Endodermal cell (in vitro differentiated cells): ENCODE data around the gene SKA1. TPM values are rescaled to one million over a fixed set of nuclear protein-coding genes. Genes with fewer than 3 reads are reported as not detected.

Experiments used
- DNase-seq: peaks from one replicate; pipeline ENCODE4 v3.0.0-alpha.2; 2017
- H3K27ac ChIP-seq: 2 replicates; pipeline ENCODE4 v1.5.1; 2013; ENCODE audit warnings: mild to moderate bottlenecking, low read depth, low read length, moderate library complexity
- H3K27me3 ChIP-seq: 2 replicates; pipeline ENCODE4 v1.6.1; 2013; ENCODE audit warnings: mild to moderate bottlenecking, low read length, moderate library complexity; ENCODE audit not compliant: insufficient read depth, control insufficient read depth, poor library complexity, severe bottlenecking
- H3K36me3 ChIP-seq: 2 replicates; pipeline ENCODE4 v1.7.0; 2013; ENCODE audit warnings: mild to moderate bottlenecking, low read length, moderate library complexity; ENCODE audit not compliant: control insufficient read depth, insufficient read depth
- H3K4me1 ChIP-seq: one replicate; pipeline ENCODE4 v1.7.0; 2013; ENCODE audit warnings: low read length; ENCODE audit not compliant: control insufficient read depth, insufficient read depth
- H3K4me3 ChIP-seq: 2 replicates; pipeline ENCODE4 v1.5.1; 2013; ENCODE audit warnings: mild to moderate bottlenecking, low read length, moderate library complexity
- H3K9ac ChIP-seq: 2 replicates; pipeline ENCODE4 v1.6.1; 2013; ENCODE audit warnings: mild to moderate bottlenecking, low read length, moderate library complexity; ENCODE audit not compliant: poor library complexity, severe bottlenecking; ENCODE audit errors: extremely low read depth
- H3K9me3 ChIP-seq: 2 replicates; pipeline ENCODE4 v1.6.1; 2013; ENCODE audit warnings: mild to moderate bottlenecking, low read length, moderate library complexity; ENCODE audit not compliant: control insufficient read depth
- H3K27ac Mint-ChIP-seq: 2 replicates; pipeline ENCODE4 v1.8.0; 2020; ENCODE audit warnings: mixed read lengths
- H3K27me3 Mint-ChIP-seq: 2 replicates; pipeline ENCODE4 v1.8.0; 2021; ENCODE audit warnings: mild to moderate bottlenecking, mixed read lengths; ENCODE audit not compliant: insufficient read depth
- H3K36me3 Mint-ChIP-seq: 2 replicates; pipeline ENCODE4 v1.8.0; 2020; ENCODE audit warnings: low read depth, mixed read lengths
- H3K4me1 Mint-ChIP-seq: 2 replicates; pipeline ENCODE4 v1.8.0; 2020; ENCODE audit warnings: mixed read lengths
- H3K4me3 Mint-ChIP-seq: 2 replicates; pipeline ENCODE4 v1.8.0; 2020; ENCODE audit warnings: mild to moderate bottlenecking, moderate library complexity, mixed read lengths
- H3K9me3 Mint-ChIP-seq: 2 replicates; pipeline ENCODE4 v1.8.0; 2020; ENCODE audit warnings: mild to moderate bottlenecking, mixed read lengths
- CTCF ChIP-seq: fragments of 200-600 bp; sonication (generic); conservative IDR thresholded peaks from 2 replicates; pipeline ENCODE4 v1.5.0; 2021; ENCODE audit warnings: antibody characterized with exemption, mild to moderate bottlenecking
- WGBS, 2 experiments: methylation state at CpG; one replicate each; pipeline versions ENCODE4 v1.1.5 to v1.1.7; 2013; ENCODE audit warnings: missing lambda C conversion rate in 2 of 2, mixed read lengths in 1 of 2; ENCODE audit not compliant: insufficient coverage in 1 of 2, insufficient read length in 1 of 2; 5-methylcytosine and 5-hydroxymethylcytosine counted together
- total RNA-seq, 2 donors: library from RNA; stranded (reverse); fragmentation: NEBNext Ultra II Directional in 1 of 2; extraction: Animal tissue kit (Norgen Biotek cat#: 25700) in 1 of 2; gene quantifications; 2 replicates in 1 of 2; 3 replicates in 1 of 2; pipeline ENCODE4 v1.2.1, GENCODE V29; 2021

SKA1 gene
- total RNA-seq, 2 donors from 2014 or later: 26.4 to 70.0 TPM

- Mint-ChIP-seq H3K27ac (no peak overlapping the region), H3K9me3 (peaks cover 19% of the 10 kb centered on the region), H3K4me1 (peaks cover 7% of the 10 kb centered on the region), H3K36me3 (no peaks in the 10 kb centered on the region), H3K4me3 (no peak overlapping the region), H3K27me3 (peaks cover 2% of the 10 kb centered on the region)
- TF ChIP-seq CTCF: no peak
- H3K36me3 ChIP-seq: no peaks in the 10 kb centered on the region
- H3K27me3 ChIP-seq: no peaks in the 10 kb centered on the region
- no peak for DNase-seq
- H3K9me3 ChIP-seq: peaks cover 13% of the 10 kb centered on the region
- H3K27ac ChIP-seq: no peak overlapping the region
- WGBS, 2 experiments: 93 to 94% methylated on average over 2 of the region's 2 CpGs
- no peak overlapping the region for H3K4me3 ChIP-seq
- no peaks in the 10 kb centered on the region for H3K4me1 ChIP-seq
- no peak overlapping the region for H3K9ac ChIP-seq
Measured at GRCh38 chr18:50439460-50440015, 64.7 kb downstream of the SKA1 start.

GRCh38 chr18:50441016-50441415 lies 66.2 kb downstream of the SKA1 start:
- Mint-ChIP-seq H3K36me3 (peaks cover 3% of the 10 kb centered on the region), H3K4me1 (peaks cover 7% of the 10 kb centered on the region), H3K4me3 (no peak overlapping the region), H3K27me3 (no peaks in the 10 kb centered on the region), H3K9me3 (peaks cover 32% of the 10 kb centered on the region), H3K27ac (no peak overlapping the region)
- Histone ChIP-seq H3K9ac (no peak overlapping the region), H3K27ac (peak overlapping the region; percentile 30), H3K36me3 (no peaks in the 10 kb centered on the region), H3K4me1 (no peaks in the 10 kb centered on the region), H3K4me3 (no peak overlapping the region), H3K27me3 (no peaks in the 10 kb centered on the region), H3K9me3 (peaks cover 26% of the 10 kb centered on the region)
- TF ChIP-seq CTCF: no peak
- 70 to 85% methylated on average over 3 of the region's 4 CpGs for WGBS, 2 experiments
- DNase-seq: no peak

- DNase-seq: no peak
- Histone ChIP-seq H3K9ac (no peak overlapping the region), H3K4me3 (no peak overlapping the region), H3K9me3 (peaks cover 26% of the 10 kb centered on the region), H3K27ac (peak overlapping the region; percentile 30), H3K36me3 (no peaks in the 10 kb centered on the region), H3K27me3 (no peaks in the 10 kb centered on the region), H3K4me1 (no peaks in the 10 kb centered on the region)
- Mint-ChIP-seq H3K9me3 (peaks cover 32% of the 10 kb centered on the region), H3K4me3 (no peak overlapping the region), H3K27me3 (no peaks in the 10 kb centered on the region), H3K27ac (no peak overlapping the region), H3K4me1 (peaks cover 7% of the 10 kb centered on the region), H3K36me3 (peaks cover 3% of the 10 kb centered on the region)
- no peak for TF ChIP-seq CTCF
- 20% methylated on average over 1 of the region's 1 CpG; no CpG with 5 or more reads in 1 of the 2 experiments for WGBS, 2 experiments
Measured at GRCh38 chr18:50441501-50441900, 66.7 kb downstream of the SKA1 start.

Other genes starting within 250 kb of the SKA1 start
- gene MYO5B, start 179.9 kb upstream of the SKA1 start, total RNA-seq: 10 to 100 TPM; 12.2 to 16.8 TPM
- gene CFAP53, start 108.6 kb upstream of the SKA1 start, total RNA-seq: under 1 TPM; 0.37 to 0.66 TPM
- gene MBD1, start 93.5 kb upstream of the SKA1 start, total RNA-seq: 10 to 100 TPM; 77.1 to 79.6 TPM
- 100 to 1,000 TPM in 1 of 2 donors, 10 to 100 TPM in 1; 93.1 to 102 TPM for gene CXXC1, start 87.4 kb upstream of the SKA1 start, total RNA-seq
- gene MAPK4, start 185.0 kb downstream of the SKA1 start, total RNA-seq: 1 to 10 TPM; 2.0 to 3.8 TPM